GM18502 (cell line): ENCODE results near the gene BANF2.

Experiments
- ATAC-seq: cut with Tn5 transposase; IDR thresholded peaks from one replicate; pipeline ENCODE4 v1.9.1; 2021; ENCODE audit warnings: mild to moderate bottlenecking; ENCODE audit not compliant: unreplicated experiment, poor library complexity

BANF2 gene

DNA sequence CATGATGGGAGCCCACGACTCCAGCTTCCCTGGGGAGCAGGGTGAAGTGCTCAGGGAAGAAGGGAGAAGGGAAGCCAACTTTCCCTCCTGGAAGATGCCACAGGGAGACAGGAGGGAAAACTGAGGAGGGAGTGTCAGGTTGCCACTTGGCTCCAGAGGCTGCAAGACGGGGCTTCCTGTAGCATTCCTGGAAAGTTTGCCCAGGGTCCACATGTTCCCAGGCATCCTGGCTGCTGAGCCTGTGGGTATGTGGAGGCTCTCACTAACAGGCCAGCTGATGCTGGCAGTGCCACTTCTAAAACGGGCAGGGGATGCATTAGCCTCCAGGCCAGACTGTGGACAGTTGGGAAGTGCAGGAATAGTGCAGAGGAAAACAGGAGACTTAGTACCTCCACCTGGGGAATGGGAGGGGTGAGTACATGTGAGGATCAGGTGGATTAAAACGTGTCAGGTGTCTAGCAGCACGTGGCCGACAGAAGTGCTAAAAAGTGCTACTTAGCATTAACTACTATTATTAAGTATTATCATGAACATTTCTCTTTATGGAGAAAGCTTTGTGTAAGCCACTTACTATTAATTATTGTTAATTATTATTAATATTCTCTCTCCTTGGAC, 33.2 kb downstream of the BANF2 start:
- ATAC-seq = no peak

DNA sequence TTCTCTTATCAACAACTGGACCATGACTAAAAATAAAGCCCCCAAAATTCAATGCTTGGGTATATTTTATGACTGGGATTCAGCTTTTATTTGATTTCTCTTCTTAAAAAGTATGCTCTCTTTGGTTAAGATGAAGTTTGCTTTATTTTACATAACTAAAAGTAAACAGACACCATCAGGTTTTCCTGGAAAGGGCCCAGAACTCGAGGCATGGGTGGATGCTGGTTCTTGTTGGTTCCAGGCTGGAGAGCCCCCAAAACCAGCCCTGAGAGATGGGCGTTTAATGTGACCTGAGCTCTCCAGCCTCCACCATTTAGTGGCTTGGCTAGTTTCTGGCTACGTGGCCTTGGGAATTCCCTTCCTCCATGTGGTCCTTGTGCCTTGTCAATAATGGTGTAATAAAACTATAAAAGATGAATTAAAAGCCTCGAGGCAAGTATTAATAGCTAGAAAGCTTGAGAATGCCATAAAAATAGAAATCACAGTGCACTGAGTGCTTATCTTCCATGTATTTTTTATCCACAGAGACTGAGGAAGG, 34.1 kb downstream of the BANF2 start:
- no peak for ATAC-seq

DNA sequence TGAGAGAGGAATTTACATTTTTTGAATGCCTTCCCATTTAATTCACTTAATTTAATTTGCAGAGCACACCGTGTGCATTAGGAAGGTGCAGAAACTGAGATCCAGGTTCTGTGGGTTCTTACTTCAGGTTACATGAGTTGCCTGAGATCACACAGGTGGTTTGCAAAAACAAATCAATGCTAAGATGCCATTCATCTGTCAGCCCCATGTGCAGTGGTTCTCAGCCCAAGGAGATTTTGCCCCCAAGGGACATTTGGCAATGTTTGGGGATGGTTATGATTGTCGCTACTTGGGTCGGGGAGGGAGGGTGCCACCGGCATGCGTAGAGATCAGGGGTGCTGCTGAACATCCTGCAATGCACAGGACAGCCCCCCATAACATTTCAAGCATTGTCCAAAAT, 34.6 kb downstream of the BANF2 start:
- ATAC-seq = no peak

DNA sequence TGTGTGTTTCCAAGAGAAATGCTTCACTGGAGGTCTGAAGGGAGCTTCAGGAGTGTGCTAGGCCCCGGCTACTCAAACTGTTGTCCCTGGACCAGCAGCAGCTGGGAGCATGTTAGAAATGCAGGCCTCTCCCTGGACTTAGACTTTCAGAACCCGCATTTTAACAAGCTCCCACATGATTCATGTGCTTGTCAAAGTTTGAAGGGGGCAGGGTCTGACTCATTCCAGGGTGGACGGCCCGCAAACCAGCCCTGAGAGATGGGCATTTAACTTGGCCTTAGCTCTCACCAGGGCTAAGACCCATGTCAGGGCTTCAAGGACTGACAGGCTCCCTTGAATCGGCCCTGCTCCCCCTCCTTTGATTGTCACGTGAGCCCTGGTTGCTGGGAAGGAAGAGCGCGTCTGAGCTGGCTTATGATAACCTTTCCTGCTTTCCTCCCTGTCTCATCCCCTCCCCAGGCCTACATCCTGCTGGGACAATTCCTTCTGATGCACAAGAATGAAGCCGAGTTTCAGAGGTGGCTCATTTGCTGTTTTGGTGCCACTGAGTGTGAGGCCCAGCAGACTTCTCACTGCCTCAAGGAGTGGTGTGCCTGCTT, 35.5 kb downstream of the BANF2 start:
- ATAC-seq = no peak

DNA sequence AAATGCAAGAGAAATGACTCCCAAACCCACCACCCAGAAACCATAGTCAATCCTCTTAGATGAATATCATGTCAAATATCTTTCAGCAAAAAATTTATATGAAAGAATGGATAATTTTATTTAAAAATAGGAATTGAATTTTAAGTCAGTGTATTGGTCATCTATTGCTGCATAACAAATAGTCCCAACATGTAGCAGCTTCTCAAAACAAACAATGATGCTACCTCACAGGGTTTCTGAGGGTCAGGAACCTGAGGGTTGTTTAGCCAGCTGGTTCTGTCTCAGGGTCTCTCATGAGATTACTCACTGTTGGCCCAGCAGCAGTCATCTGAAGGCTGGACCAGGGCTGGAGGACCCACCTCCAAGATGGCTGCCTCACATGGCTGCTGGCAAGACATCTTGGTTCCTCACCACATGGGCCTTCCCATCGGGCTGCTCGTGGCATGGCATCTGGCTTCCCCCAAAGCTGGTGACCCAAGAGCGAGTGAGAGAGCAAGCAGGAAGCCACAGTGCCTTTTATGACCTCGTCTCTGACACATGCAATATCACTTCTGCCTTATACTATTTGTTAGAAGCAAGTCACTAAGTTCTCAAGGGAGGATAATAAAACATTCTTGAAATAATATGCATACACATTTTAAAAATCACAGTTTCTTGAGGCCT, 36.3 kb downstream of the BANF2 start:
- ATAC-seq = no peak

DNA sequence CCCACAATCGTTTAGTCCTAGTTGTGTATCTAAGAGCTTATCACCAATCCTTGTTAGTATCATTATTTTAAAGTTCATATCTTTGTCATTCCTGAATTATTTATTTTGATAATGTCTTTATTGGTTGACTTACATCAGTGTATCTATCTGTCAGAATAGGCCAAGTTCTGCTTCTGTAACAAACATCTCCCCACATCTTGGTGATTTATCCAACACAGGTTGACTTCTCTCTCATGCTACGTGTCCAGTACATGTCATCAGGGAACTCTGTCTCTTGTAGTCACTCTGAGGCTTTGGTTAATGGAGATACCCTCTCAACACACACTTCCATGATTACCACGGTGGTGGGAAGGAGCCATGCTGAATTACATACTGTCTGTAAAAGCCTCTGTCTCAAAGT, 38.4 kb downstream of the BANF2 start:
- no peak for ATAC-seq

DNA sequence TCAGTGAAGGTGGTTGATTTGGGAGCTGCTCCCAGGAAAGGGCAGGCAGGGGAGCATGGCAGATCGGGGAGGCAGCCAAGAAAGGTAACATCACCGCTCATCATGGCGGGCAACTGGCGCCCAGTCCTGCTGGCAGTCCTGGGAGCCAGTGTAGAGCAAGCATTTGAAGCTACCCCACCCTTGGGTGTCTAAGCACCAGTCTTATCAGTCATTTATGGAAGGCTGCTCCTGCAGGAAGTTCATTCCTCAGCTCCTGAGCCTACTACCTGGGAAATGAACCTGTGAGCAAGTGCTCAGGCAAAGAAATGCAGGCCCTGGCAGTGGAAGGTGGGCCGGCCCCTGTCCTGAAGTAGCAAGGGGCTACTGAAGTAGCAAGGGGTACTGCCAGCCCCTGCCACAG, 41.5 kb downstream of the BANF2 start:
- no peak for ATAC-seq

DNA sequence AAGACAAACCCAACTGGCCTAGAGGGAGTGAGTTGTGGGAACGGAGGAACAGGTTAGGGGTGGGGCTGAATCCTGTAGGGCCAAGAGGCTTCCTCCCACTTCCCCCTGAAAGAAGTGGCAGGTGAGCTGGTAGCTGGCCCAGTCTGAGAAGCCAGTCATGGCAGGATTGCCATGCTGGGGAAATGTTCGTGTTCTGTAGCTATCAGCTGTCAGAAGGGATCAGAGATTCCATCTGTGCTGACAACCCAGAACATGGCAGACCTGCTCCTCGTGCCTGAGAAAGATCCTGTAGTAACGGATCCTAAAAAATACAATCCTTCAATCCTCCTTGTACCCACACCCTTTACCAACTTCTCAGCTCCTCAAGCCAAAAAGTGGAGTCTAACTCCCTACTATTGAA, 43.0 kb downstream of the BANF2 start:
- ATAC-seq = no peak

DNA sequence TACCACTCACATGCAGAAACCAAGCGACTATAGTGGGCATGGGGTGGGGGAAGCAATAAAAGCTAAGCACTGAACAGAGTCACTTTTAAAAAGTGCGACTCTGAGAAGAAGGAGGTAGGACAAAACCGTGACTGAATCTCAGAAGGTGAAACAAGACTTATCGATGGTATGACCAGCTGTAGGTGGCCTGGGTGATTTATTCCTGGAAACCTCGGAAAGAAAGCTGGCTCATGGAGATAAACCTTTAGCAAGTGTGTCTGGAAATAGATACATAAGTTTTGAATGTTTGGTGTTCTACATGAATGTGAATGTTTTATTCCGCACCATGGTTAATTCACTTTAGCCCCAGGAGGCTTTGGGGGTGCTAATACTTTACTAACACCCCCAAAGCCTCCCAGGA, 43.9 kb downstream of the BANF2 start:
- ATAC-seq = no peak

DNA sequence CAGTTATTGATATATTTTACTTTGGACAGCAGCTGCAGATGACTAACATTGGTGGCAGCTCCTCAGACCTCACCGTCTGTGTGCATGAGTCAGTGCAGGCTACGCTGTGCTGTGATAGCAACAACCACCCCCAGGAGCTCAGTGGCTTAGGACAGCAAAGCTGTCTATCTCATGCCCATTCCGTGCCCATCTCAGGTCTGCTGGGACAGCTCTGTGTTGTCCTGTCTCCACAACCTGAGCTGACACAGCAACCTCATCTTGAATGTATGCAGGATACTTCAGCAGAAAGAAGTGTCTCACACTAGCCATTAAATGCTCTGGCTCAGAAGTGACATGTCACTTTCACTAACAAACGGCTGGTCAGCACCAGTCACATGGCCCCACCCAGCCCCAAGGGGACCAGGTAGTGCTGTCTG, 47.7 kb downstream of the BANF2 start:
- ATAC-seq = no peak

DNA sequence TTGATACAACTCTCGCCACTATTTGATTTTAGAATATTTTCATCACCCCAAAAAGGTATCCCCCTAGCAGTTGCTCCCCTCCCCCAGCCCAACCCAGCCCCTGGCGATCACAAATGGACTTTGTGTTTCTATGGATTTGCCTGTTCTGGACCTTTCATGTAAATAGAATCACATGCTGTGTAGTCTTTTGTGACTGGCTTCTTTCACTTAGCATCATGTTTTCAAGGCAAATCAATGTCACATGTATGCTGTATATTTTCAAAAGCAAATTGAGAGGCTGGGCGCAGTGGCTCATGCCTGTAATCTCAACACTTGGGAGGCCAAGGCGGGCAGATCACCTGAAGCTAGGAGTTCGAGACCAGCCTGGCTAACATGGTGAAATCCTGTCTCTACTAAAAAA, 48.5 kb downstream of the BANF2 start:
- no peak for ATAC-seq

DNA sequence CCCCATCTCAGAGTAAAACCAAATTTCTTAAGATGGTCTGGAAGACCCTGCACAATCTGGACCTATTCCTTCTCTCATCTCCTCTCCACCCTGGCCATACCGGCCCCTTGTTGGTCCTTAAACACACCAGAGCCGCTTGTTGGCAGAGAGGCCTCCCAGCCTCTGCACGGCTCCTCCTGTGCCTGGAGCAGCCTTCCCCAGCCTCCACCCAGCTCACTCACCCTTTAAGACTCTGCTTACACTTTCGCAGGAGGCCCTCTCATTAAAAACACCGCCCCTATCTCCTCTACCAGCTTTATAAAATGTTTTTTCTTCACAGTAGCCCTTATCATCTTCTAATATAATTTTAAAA, 49.8 kb downstream of the BANF2 start:
- no peak for ATAC-seq

DNA sequence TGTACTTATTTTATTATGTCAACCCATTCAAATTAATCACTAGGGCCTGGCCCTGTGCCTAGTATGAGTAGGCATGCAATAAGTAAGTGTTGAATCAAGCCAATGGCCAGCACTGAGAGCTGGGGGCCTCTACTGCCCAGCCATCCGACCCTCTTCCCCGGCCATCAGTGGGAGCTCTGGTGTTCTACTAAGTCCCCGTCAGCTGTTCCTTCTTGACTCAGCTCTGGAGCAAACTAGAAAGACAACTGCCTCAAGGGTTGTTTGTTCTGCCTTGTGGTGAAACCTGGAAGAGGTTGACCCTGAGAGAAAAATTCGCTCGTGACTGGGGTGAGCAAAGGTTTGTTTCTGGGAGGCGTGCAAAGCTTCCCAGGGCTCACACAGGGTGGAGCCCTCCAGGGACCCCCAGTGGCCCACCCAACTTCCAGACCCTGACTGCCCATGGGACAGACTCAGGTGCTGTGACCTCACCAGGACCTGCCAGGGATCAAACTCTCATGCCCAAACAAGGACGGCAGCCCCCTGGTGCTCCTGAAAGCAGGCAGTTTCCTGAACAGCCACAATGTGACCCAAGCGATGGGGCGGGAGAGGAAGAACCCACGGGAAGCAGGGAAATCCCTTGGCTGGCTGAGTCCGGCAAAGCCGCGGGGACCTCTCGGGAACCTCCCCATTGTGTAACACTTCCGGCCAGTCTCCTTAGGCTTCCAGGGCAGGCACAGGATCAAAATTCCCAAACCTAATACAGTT, 50.4 kb downstream of the BANF2 start:
- ATAC-seq = no peak

DNA sequence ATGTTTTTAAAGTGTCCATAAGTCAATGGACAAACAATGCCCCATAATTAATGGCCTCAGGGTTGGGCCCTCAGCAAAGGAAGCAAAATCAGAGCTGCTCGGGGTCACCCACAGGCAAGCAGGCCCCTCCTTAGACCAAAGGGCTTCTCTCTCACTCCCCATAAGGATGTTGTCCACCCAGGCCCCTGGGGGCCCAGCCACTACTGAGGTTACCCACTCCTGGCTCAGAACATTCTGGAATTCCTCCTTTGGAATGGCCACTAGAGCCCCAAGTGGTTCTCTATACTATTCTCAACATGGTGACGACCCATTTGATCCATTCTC, 50.9 kb downstream of the BANF2 start:
- ATAC-seq = no peak

DNA sequence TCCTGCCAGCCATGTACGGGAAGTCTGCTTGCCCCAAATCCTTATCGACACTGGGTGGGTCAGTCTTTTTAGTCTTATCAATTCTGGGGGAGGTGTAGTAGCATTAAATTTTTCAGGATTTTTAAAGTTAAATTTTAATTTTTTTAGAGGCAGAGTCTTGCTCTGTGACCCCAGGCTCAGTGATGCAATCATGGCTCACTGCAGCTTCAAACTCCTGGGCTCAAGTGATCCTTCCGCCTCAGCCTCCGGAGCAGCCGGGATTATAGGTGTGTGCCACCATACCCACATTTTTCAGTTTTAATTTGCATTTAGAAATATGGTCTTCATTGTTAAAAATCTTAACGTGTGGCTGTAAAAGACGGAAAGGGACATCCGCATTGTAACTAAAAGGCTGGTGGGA, 51.9 kb downstream of the BANF2 start:
- no peak for ATAC-seq

DNA sequence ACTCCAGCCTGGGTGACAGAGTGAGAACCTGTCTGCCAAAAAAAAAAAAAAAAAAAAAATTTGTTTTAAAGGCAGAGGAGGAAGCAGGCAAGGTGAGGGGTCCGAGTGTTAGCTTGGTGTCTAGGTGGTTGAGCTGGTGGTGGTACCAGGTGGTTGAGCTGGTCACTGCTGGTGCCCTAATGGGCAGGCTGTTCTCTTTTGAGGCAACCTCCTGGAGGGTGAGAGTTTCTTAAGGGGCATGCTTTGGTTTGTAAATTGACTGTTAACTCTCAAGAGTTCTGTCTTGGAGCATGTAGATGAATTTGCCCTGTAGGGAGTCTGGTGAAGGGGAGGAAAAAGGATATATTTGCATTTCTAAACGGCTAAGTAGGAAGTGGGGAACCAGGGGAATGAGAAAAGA, 52.7 kb downstream of the BANF2 start:
- no peak for ATAC-seq

DNA sequence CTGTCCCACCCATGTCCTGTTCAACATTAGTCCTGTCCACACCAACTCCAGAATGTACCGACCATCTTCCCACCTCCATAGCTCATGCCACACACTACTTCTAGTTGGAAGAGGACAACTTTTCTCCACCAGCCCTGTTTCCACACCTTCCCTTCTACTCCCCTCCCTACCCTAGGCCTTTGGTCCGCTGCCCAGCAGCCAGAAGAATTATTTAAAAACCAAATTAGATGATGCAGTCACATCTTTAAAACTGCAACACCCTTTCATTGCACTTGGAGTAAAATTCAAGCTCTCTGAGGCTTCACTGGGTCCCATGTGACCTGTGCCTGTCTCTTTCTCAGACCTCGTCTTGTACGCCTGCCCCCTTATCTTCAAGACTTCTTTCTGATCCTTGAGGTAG, 53.8 kb downstream of the BANF2 start:
- ATAC-seq = no peak

DNA sequence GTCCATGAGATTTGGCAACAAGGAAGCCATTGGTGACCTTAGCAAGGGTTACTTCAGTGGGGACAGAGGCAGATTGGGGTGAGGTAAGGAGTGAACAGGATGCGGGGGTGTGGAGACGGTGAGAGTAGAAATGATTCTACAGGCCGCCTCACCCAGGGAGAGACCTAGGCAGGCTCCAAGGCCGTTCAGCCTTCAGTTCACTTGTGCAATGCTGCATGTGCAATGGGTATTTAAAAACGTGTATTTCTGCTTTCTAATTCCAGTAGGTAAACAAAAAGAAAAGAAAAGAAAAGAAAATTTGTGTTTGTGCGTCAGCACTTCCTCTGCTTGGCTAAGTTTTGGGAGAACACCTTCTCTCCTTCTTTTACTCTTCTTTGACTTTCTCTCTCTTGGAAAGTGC, 56.8 kb downstream of the BANF2 start:
- no peak for ATAC-seq

DNA sequence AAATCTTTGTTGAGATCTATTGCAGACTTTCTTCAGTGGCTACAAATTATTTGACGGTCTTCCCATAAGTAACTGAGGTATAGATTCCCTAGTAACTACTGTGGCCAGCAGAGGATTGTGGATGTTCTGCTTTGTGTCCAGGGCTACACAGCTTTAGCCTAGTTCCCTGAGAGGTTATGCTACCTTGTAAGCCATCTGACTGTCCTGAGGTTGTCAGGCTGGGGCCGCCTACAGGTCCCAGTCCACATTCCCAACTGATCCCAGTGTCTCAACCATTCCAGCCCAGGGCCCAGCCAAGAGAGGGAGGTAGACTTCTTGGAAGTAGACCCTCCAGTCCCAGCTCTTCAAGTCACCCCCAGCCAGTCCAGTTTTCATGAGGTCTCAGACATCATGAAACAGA, 57.7 kb downstream of the BANF2 start:
- ATAC-seq = no peak

DNA sequence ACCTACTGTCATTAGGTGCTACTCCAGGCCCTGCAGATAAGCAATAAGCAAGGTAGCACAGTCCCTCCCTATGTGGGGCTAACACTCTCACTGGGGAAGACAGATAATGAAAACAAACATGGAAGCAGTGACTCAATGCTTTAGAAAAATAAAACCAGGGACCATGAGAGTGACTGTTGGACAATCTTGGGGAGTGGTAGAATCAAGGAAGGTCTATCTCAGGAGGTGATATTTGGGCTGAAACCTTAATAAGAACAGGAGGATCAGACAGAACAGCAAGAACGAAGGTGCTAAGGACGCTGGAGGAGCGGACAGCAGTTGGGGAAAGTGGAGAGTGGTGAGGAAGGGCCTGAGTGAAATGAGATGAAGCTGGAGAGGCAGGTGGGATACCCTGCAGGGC, 58.2 kb downstream of the BANF2 start:
- ATAC-seq = no peak

DNA sequence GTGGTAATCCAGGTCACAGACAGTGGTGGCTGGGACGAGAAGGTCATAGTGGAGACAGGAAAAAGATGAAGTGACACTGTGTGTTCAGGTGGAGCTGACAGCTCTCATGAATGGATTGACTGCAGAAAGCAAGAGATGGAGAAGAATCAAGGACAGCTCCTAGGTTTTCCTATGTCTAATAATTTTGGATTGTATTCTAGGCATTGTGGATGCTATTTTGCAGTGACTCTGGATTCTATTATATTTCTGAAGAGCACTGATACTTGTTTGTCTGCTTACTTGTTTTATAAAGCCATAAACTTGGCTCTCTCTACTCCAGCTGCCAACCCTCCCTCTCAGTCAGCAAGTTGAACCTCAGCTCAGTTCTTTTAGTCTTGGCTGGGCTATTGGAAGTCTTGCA, 58.7 kb downstream of the BANF2 start:
- no peak for ATAC-seq
